Endothelial cell of umbilical vein (primary cell): ENCODE results near the gene S100Z. TPM values are rescaled to one million over a fixed set of nuclear protein-coding genes. Genes with fewer than 3 reads are reported as not detected.

ENCODE experiments used
- BruUV-seq: library from RNA; stranded (reverse); fragments of 400-500 nt; replicated peaks from 2 replicates; lab custom pipeline; 2021; lab: Mats Ljungman, UMichigan
- CTCF ChIA-PET: fragments of 300-600, 350-600 bp; sonication (Branson Sonifier 250); formaldehyde crosslinking; loops from one replicate; lab custom pipeline; 2021; ENCODE audit warnings: antibody characterized with exemption, inconsistent platforms; lab: Charles Lee
- POLR2A ChIA-PET: fragments of 300-600, 350-600 bp; sonication (Branson Sonifier 250); formaldehyde crosslinking; loops from one replicate; lab custom pipeline; 2021; ENCODE audit warnings: antibody characterized with exemption, inconsistent platforms; lab: Charles Lee
- DNase-seq: peaks from one replicate; pipeline ENCODE4 v3.0.0-alpha.2; 2011; ENCODE audit warnings: low read depth, low spot score
- FAIRE-seq: peaks from 2 replicates; lab custom pipeline; 2011; peaks lifted over from hg19 to GRCh38; lab: Jason Lieb, UNC
- H2AFZ ChIP-seq: 2 replicates; pipeline ENCODE4 v1.6.0; 2012; ENCODE audit warnings: low read depth, low read length, control low read depth, inconsistent platforms
- H3K27ac ChIP-seq: 2 replicates; pipeline ENCODE4 v1.5.1; 2011; ENCODE audit warnings: low read depth, mild to moderate bottlenecking, control low read depth, low read length, moderate library complexity; ENCODE audit not compliant: insufficient read depth
- H3K27me3 ChIP-seq, 2 experiments: 2 replicates each; pipeline versions ENCODE4 v1.6.0 to v1.6.1; 2011; ENCODE audit warnings: low read length in 2 of 2, mixed read lengths in 1 of 2; ENCODE audit not compliant: control insufficient read depth in 2 of 2, insufficient read depth in 2 of 2
- H3K36me3 ChIP-seq, 2 experiments: 2 replicates in 1 of 2; 3 replicates in 1 of 2; pipeline ENCODE4 v1.5.1; 2011; ENCODE audit warnings: low read length in 2 of 2, mild to moderate bottlenecking in 1 of 2, moderate library complexity in 1 of 2; ENCODE audit not compliant: control insufficient read depth in 2 of 2, insufficient read depth in 2 of 2; ENCODE audit errors: extremely low read depth in 1 of 2
- H3K4me1 ChIP-seq: 3 replicates; pipeline ENCODE4 v1.5.1; 2011; ENCODE audit warnings: mild to moderate bottlenecking, low read length; ENCODE audit not compliant: control insufficient read depth, insufficient read depth; ENCODE audit errors: extremely low read depth
- H3K4me2 ChIP-seq: 2 replicates; pipeline ENCODE4 v1.6.1; 2011; ENCODE audit warnings: low read length, control low read depth, mixed read lengths; ENCODE audit not compliant: insufficient read depth
- H3K4me3 ChIP-seq, 3 experiments: fragments of 200-600 bp in 1 of 3; sonication (generic), shearing (Covaris generic) in 1 of 3; replicated peaks in 1 of 3; 2 replicates each; pipeline ENCODE4 v1.5.1; 2011 to 2016; ENCODE audit warnings: control low read depth in 3 of 3, low read length in 3 of 3, mild to moderate bottlenecking in 2 of 3, inconsistent platforms in 1 of 3, low read depth in 1 of 3, moderate library complexity in 1 of 3; ENCODE audit not compliant: insufficient read depth in 1 of 3
- H3K79me2 ChIP-seq: 2 replicates; pipeline ENCODE4 v1.6.0; 2012; ENCODE audit warnings: low read length, inconsistent platforms; ENCODE audit not compliant: control insufficient read depth, insufficient read depth
- H3K9ac ChIP-seq: replicated peaks from 2 replicates; pipeline ENCODE3; 2011; ENCODE audit warnings: low read length, control low read depth; ENCODE audit not compliant: insufficient read depth; ENCODE audit errors: extremely low read depth
- H3K9me1 ChIP-seq: replicated peaks from 3 replicates; pipeline ENCODE4 v1.6.0; 2011; ENCODE audit warnings: mild to moderate bottlenecking, low read length; ENCODE audit not compliant: control insufficient read depth, insufficient read depth; ENCODE audit errors: extremely low read depth
- H3K9me3 ChIP-seq: replicated peaks from 2 replicates; pipeline ENCODE4 v1.5.1; 2012; ENCODE audit warnings: low read length, inconsistent platforms; ENCODE audit not compliant: control insufficient read depth, insufficient read depth
- H4K20me1 ChIP-seq: replicated peaks from 2 replicates; pipeline ENCODE3; 2011; ENCODE audit warnings: mild to moderate bottlenecking, low read length; ENCODE audit not compliant: control insufficient read depth, insufficient read depth; ENCODE audit errors: extremely low read depth
- CTCF ChIP-seq, 2 donors: IDR thresholded peaks; 1 replicate in 1 of 2; 2 replicates in 1 of 2; pipeline ENCODE4 v1.5.1; 2011; ENCODE audit warnings: low read length in 2 of 2, mild to moderate bottlenecking in 2 of 2, moderate library complexity in 2 of 2, control low read depth in 1 of 2, inconsistent platforms in 1 of 2, low read depth in 1 of 2; ENCODE audit not compliant: insufficient read depth in 1 of 2; ENCODE audit errors: extremely low read depth in 1 of 2
- EZH2 ChIP-seq: IDR thresholded peaks from 2 replicates; pipeline ENCODE4 v1.6.1; 2012; ENCODE audit warnings: borderline replicate concordance, low read depth, mild to moderate bottlenecking, moderate library complexity, low read length, inconsistent platforms; ENCODE audit not compliant: severe bottlenecking
- FOS ChIP-seq: IDR thresholded peaks from 2 replicates; pipeline ENCODE4 v1.6.1; 2011; ENCODE audit warnings: mild to moderate bottlenecking, low read length, moderate library complexity, borderline replicate concordance; ENCODE audit not compliant: insufficient read depth
- GATA2 ChIP-seq: IDR thresholded peaks from 2 replicates; pipeline ENCODE4 v1.7.0; 2011; ENCODE audit warnings: low read depth, mild to moderate bottlenecking, moderate library complexity, mixed read lengths, low read length; ENCODE audit not compliant: insufficient read length, insufficient read depth
- JUN ChIP-seq: IDR thresholded peaks from 2 replicates; pipeline ENCODE4 v1.6.1; 2011; ENCODE audit warnings: borderline replicate concordance, low read depth; ENCODE audit not compliant: insufficient read length, insufficient read depth
- MAX ChIP-seq: IDR thresholded peaks from 2 replicates; pipeline ENCODE4 v1.6.1; 2011; ENCODE audit not compliant: insufficient read depth, insufficient read length
- MYC ChIP-seq: IDR thresholded peaks from one replicate; pipeline ENCODE4 v1.6.1; 2011; ENCODE audit warnings: mild to moderate bottlenecking, low read depth, low read length
- POLR2A ChIP-seq: IDR thresholded peaks from 2 replicates; pipeline ENCODE4 v1.6.1; 2012; ENCODE audit warnings: low read depth, mild to moderate bottlenecking, control low read depth, low read length
- POLR2AphosphoS5 ChIP-seq: IDR thresholded peaks from 2 replicates; pipeline ENCODE4 v1.6.1; 2012; ENCODE audit warnings: low read depth, mild to moderate bottlenecking, control low read depth, low read length, moderate library complexity; ENCODE audit not compliant: insufficient read depth
- dilution Hi-C: fragments of 300-500 bp; cut with MboI; formaldehyde crosslinking; loops from one replicate; pipeline ENCODE4 v1.15.0; 2019; ENCODE audit warnings: low sequenced_read_pairs; ENCODE audit not compliant: extremely low pct_ligation_motif_present
- intact Hi-C: fragments of 100-400 bp; cut with micrococcal nuclease; formaldehyde crosslinking; loops from one replicate; pipeline ENCODE4 v1.10.0; 2022
- polyA plus RNA-seq, 4 experiments: library from polyadenylated mRNA; depleted of rRNA in 3 of 4; stranded (reverse) in 3 of 4; unstranded in 1 of 4; fragments of >200 nt; gene quantifications; 2 replicates each; pipeline versions ENCODE4 v1.2.1 to v1.2.3, GENCODE V29; 2011 to 2012; ENCODE audit warnings: missing spikeins in 1 of 4
- total RNA-seq: library from RNA; stranded (reverse); gene quantifications from 2 replicates; pipeline ENCODE4 v1.2.3, GENCODE V29; 2021

S100Z gene
- total and polyA plus RNA-seq, 2 donors (not counting 3 experiments of a cell fraction or from before 2014, with no cell fraction given) = not detected

GRCh38 chr5:76800579-76800978 is 49.2 kb upstream of the S100Z start:
- no TSS peak for BruUV-seq
- Histone ChIP-seq H3K4me1 (peaks cover 15% of the 10 kb centered on the region), H3K9me3 (no peaks in the 10 kb centered on the region), H3K9me1 (no peaks in the 10 kb centered on the region), H3K4me2 (no peak overlapping the region), H3K36me3 (no peaks in the 10 kb centered on the region), H3K27ac (no peak overlapping the region), H3K9ac (no peak overlapping the region), H3K4me3 (no peak overlapping the region), H3K27me3 (no peaks in the 10 kb centered on the region), H3K79me2 (no peaks in the 10 kb centered on the region), H2AFZ (no peak overlapping the region), H4K20me1 (no peaks in the 10 kb centered on the region)
- ChIA-PET CTCF (interaction anchor here (1.0 kb wide), 2 partner anchors 10 to 17 kb away, joined by 3 read pairs; no protein-coding TSS in a partner anchor), POLR2A (no interaction called here)
- DNase-seq = no peak
- no peak for FAIRE-seq
- intact Hi-C loops (no loop called here), dilution Hi-C loops (loop anchor here (25.0 kb wide), 1 partner anchor 113 kb away; no protein-coding TSS in a partner anchor)
- TF ChIP-seq POLR2A = no peak
- no peak for TF ChIP-seq GATA2
- no peak for TF ChIP-seq FOS
- TF ChIP-seq CTCF (IDR thresholded peaks at IDR 0.05; ENCODE audit: extremely low read depth in 1 of 2, insufficient read depth in 1 of 2, low read depth in 1 of 2, low read length in 2 of 2) = no peak
- no peak for TF ChIP-seq JUN
- no peak for TF ChIP-seq MYC
- TF ChIP-seq MAX = no peak
- TF ChIP-seq POLR2AphosphoS5 = no peak
- TF ChIP-seq EZH2 = no peak
